Heart left ventricle (tissue), 16 donors: ENCODE results near the gene USP46. TPM values are rescaled to one million over a fixed set of nuclear protein-coding genes. Genes with fewer than 3 reads are reported as not detected.

Experiments
- ATAC-seq, 4 donors: fragments of 200-7000 bp; cut with Tn5 transposase; one replicate each; pipeline ENCODE4 v1.9.1; 2020 to 2022; ENCODE audit warnings: moderate library complexity in 4 of 4, mild to moderate bottlenecking in 3 of 4, moderate number of reproducible peaks in 1 of 4
- DNase-seq, 5 donors: peaks; one replicate each; pipeline ENCODE4 v3.0.0-alpha.2; 2020
- H3K27ac ChIP-seq, 12 donors: fragments of 200-600 bp; sonication (generic) in 4 of 12; one replicate each; pipeline versions ENCODE4 v1.5.0 to v1.8.0; 2016 to 2022; ENCODE audit warnings: mild to moderate bottlenecking in 2 of 12
- H3K27me3 ChIP-seq, 9 donors: fragments of 200-600 bp; sonication (generic) in 2 of 9; one replicate each; pipeline versions ENCODE4 v1.5.1 to v1.8.0; 2016 to 2022; ENCODE audit warnings: mild to moderate bottlenecking in 3 of 9
- H3K36me3 ChIP-seq, 9 donors: fragments of 200-600 bp; sonication (generic) in 2 of 9; one replicate each; pipeline versions ENCODE4 v1.5.0 to v1.8.0; 2018 to 2022; ENCODE audit warnings: mild to moderate bottlenecking in 2 of 9
- H3K4me1 ChIP-seq, 12 donors: fragments of 200-600 bp; sonication (generic) in 4 of 12; one replicate each; pipeline versions ENCODE4 v1.5.0 to v1.8.0; 2016 to 2022; ENCODE audit warnings: mild to moderate bottlenecking in 3 of 12
- H3K4me3 ChIP-seq, 12 donors: fragments of 200-600 bp; sonication (generic) in 4 of 12; one replicate each; pipeline versions ENCODE4 v1.5.0 to v1.8.0; 2017 to 2022; ENCODE audit warnings: mild to moderate bottlenecking in 9 of 12, moderate library complexity in 4 of 12
- H3K9me3 ChIP-seq, 12 donors: fragments of 200-600 bp; sonication (generic) in 4 of 12; one replicate each; pipeline versions ENCODE4 v1.5.0 to v1.8.0; 2016 to 2022; ENCODE audit warnings: mild to moderate bottlenecking in 1 of 12
- CTCF ChIP-seq, 12 donors: fragments of 200-600 bp; sonication (generic) in 4 of 12; IDR thresholded peaks; one replicate each; pipeline versions ENCODE4 v1.5.0 to v1.8.0; 2018 to 2022; ENCODE audit warnings: antibody characterized with exemption in 12 of 12, mild to moderate bottlenecking in 5 of 12
- POLR2A ChIP-seq, 2 donors: fragments of 450-650 bp; IDR thresholded peaks; one replicate each; pipeline ENCODE4 v1.6.1; 2017; ENCODE audit warnings: antibody characterized with exemption in 2 of 2, mild to moderate bottlenecking in 2 of 2, moderate library complexity in 2 of 2
- WGBS, 4 donors: extraction: QIAGEN DNeasy Blood & Tissue Kit in 2 of 4; methylation state at CpG; one replicate each; pipeline versions ENCODE4 v1.1.5 to v1.1.7; 2013 to 2018; 5-methylcytosine and 5-hydroxymethylcytosine counted together
- intact Hi-C, 10 donors: fragments of 100-400 bp; cut with DNase I; formaldehyde crosslinking; loops; one replicate each; pipeline versions ENCODE4 v1.11.1 to v1.14.2; 2022
- polyA plus RNA-seq, 2 donors: library from polyadenylated mRNA; stranded (reverse); fragments of 200-250 nt; gene quantifications; one replicate each; pipeline ENCODE4 v1.2.3, GENCODE V29; 2013
- total RNA-seq, 9 donors: library from RNA; depleted of rRNA in 2 of 9; stranded (reverse); fragments of >200 nt in 2 of 9; fragmentation: NEBNext Ultra II Directional in 3 of 9; extraction: Animal tissue kit (Norgen Biotek cat#: 25700) in 3 of 9; gene quantifications; one replicate each; pipeline versions ENCODE4 v1.1.0 to v1.2.4, GENCODE V29; 2016 to 2023
- donor health status: ischemic (EF 13 %, LVEDD 7.1; RV severe dilation, severe dysfunction).
- donor health status: healthy with polysubstance abuse.
- donor health status: DM: no; HTN: yes; CAD: no.
- donor health status: DM: no; HTN: no; CAD: no.
- donor health status: ischemic (EF 25% LVEDD 6.9; RV normal size, moderate dysfunction).
- donor health status: ischemic (EF 25% LVEDD 5.7; RV mildly dilated, moderate dysfunction).
- donor health status: healthy.
- donor health status: DM: yes; HTN: yes; CAD: no.
- donor health status: ischemic (EF 35%, LVEDD 5.7; RV mildly dilated, moderate dysfunction).
- donor health status: nonischemic (EF 11% LVEDD 7.7; RV severe dilation, severe dysfunction).
- donor health status: DM: yes; HTN: yes; CAD: no.
- donor health status: PGD.
- donor health status: ischemic (EF 29% LVEDD 5.4; RV normal size, mild dysfunction).
- donor health status: nonischemic (EF 23%, LVEDD 6.1; RV moderate dilation, normal function).

USP46 gene
- total and polyA plus RNA-seq, 11 donors, result 6.1 to 111 (median 62.9) TPM

- TF ChIP-seq CTCF (IDR thresholded peaks at IDR 0.05) (no peak), POLR2A (IDR thresholded peaks at IDR 0.05) (no peak)
- intact Hi-C loops, result no loop called here
- ATAC-seq, result no peak
Measured at GRCh38 chr4:52612341-52612740, 46.8 kb downstream of the USP46 start.

GRCh38 chr4:52611030-52611555 is 48.0 kb downstream of the USP46 start:
- ATAC-seq, result peak; percentile 48 to 86 (median 78)
- 46 to 51% (median 50%) methylated on average over 4 to 6 of the region's 6 CpGs for WGBS, 4 donors

More at GRCh38 chr4:52612341-52612740, 46.8 kb downstream of the USP46 start:
- peaks cover 0 to 35% (median 11%) of the 10 kb centered on the region in 9 donors for H3K36me3 ChIP-seq
- WGBS, 4 donors, result 90 to 100% (median 95%) methylated on average over 1 of the region's 1 CpG
- no peaks in the 10 kb centered on the region for H3K27me3 ChIP-seq
- DNase-seq, result no peak
- no peak overlapping the region for H3K27ac ChIP-seq
- no peaks in the 10 kb centered on the region for H3K9me3 ChIP-seq
- H3K4me3 ChIP-seq, result no peak overlapping the region
- H3K4me1 ChIP-seq, result peaks cover 0 to 21% (median under 1%) of the 10 kb centered on the region in 12 donors

GRCh38 chr4:52606726-52607125 is 52.4 kb downstream of the USP46 start:
- Histone ChIP-seq H3K4me1 (peaks cover 0 to 26% (median 0%) of the 10 kb centered on the region in 12 donors), H3K27me3 (no peaks in the 10 kb centered on the region)
- ATAC-seq, result peak in 1 of 4 donors; percentile 43

More at GRCh38 chr4:52611030-52611555, 48.0 kb downstream of the USP46 start:
- Histone ChIP-seq H3K4me3 (no peak overlapping the region), H3K27ac (peak overlapping the region in 5 of 12 donors; percentile 5 to 49 (median 14)), H3K4me1 (peaks cover 0 to 17% (median 0%) of the 10 kb centered on the region in 12 donors), H3K9me3 (no peaks in the 10 kb centered on the region), H3K27me3 (no peaks in the 10 kb centered on the region), H3K36me3 (peaks cover 0 to 43% (median 21%) of the 10 kb centered on the region in 9 donors)
- intact Hi-C loops, result no loop called here
- no peak for TF ChIP-seq POLR2A (IDR thresholded peaks at IDR 0.05)
- no peak for TF ChIP-seq CTCF (IDR thresholded peaks at IDR 0.05)
- peak in 3 of 5 donors; percentile 29 to 41 (median 37) for DNase-seq

More at GRCh38 chr4:52606726-52607125, 52.4 kb downstream of the USP46 start:
- Histone ChIP-seq H3K9me3 (no peaks in the 10 kb centered on the region), H3K27ac (no peak overlapping the region), H3K4me3 (no peak overlapping the region), H3K36me3 (peaks cover 0 to 79% (median 30%) of the 10 kb centered on the region in 9 donors)
- no peak for DNase-seq
- intact Hi-C loops, result loop anchor here in 3 of 10 donors (10.0 kb wide), 2 partner anchors 48 to 258 kb away; partner anchors contain the start of genes USP46 (in 2 of the 3) and RASL11B (in 1 of the 3)
- 76 to 95% (median 89%) methylated on average over 2 of the region's 2 CpGs for WGBS, 4 donors
- TF ChIP-seq POLR2A (IDR thresholded peaks at IDR 0.05) (no peak), CTCF (IDR thresholded peaks at IDR 0.05) (no peak)
